H1 (cell line): ENCODE results near the gene CUX1. TPM values are rescaled to one million over a fixed set of nuclear protein-coding genes. Genes with fewer than 3 reads are reported as not detected.
A peak's percentile ranks its signal among the peaks of the same experiment; 100 is the strongest.

Experiments used
- CTCF ChIA-PET: fragments of 300-600 bp; sonication (Branson Sonifier 250); formaldehyde crosslinking; loops from one replicate; lab custom pipeline; 2021; ENCODE audit not compliant: partially characterized antibody; lab: Charles Lee
- POLR2A ChIA-PET: fragments of 300-600 bp; sonication (Branson Sonifier 250); formaldehyde crosslinking; loops from one replicate; lab custom pipeline; 2021; ENCODE audit warnings: inconsistent platforms; ENCODE audit not compliant: partially characterized antibody; lab: Charles Lee
- DNase-seq, 2 experiments: peaks; one replicate each; pipeline versions ENCODE4 v3.0.0 to v3.0.0-alpha.2; 2010 to 2022; ENCODE audit warnings: low spot score in 2 of 2, low read depth in 1 of 2, mixed read lengths in 1 of 2
- FAIRE-seq: peaks from 2 replicates; lab custom pipeline; 2011; peaks lifted over from hg19 to GRCh38; lab: Jason Lieb, UNC
- H2AFZ ChIP-seq: 2 replicates; pipeline ENCODE4 v1.8.1; 2012; ENCODE audit warnings: low read length, inconsistent platforms
- H2AK5ac ChIP-seq: 2 replicates; pipeline ENCODE4 v1.6.1; 2013; ENCODE audit warnings: low read depth, low read length
- H2BK120ac ChIP-seq: replicated peaks from 2 replicates; pipeline ENCODE3; 2013; ENCODE audit warnings: low read depth, low read length, inconsistent platforms
- H2BK12ac ChIP-seq: 2 replicates; pipeline ENCODE4 v1.6.1; 2013; ENCODE audit warnings: low read depth, low read length
- H2BK15ac ChIP-seq: 2 replicates; pipeline ENCODE4 v1.6.1; 2013; ENCODE audit warnings: low read length
- H2BK20ac ChIP-seq: 2 replicates; pipeline ENCODE4 v1.6.1; 2013; ENCODE audit warnings: low read length
- H2BK5ac ChIP-seq: 2 replicates; pipeline ENCODE4 v1.6.1; 2013; ENCODE audit warnings: low read depth, low read length
- H3K14ac ChIP-seq: 2 replicates; pipeline ENCODE4 v1.6.1; 2013; ENCODE audit warnings: inconsistent platforms; ENCODE audit not compliant: insufficient read length
- H3K18ac ChIP-seq: 2 replicates; pipeline ENCODE4 v1.6.1; 2013; ENCODE audit warnings: low read length; ENCODE audit errors: extremely low read depth
- H3K23ac ChIP-seq: 2 replicates; pipeline ENCODE4 v1.6.1; 2013; ENCODE audit warnings: inconsistent platforms; ENCODE audit not compliant: insufficient read length
- H3K23me2 ChIP-seq: 2 replicates; pipeline ENCODE4 v1.6.1; 2013; ENCODE audit warnings: low read depth, low read length
- H3K27ac ChIP-seq: 2 replicates; pipeline ENCODE4 v1.6.1; 2011; ENCODE audit warnings: low read depth, low read length, inconsistent platforms
- H3K27me3 ChIP-seq, 4 experiments: replicated peaks in 1 of 4; 1 replicate in 1 of 4; 2 replicates in 3 of 4; pipeline versions ENCODE4 v1.6.1 to v1.8.1; 2011 to 2013; ENCODE audit warnings: low read length in 3 of 4, mild to moderate bottlenecking in 3 of 4, inconsistent platforms in 2 of 4, mixed read lengths in 2 of 4, moderate library complexity in 1 of 4; ENCODE audit not compliant: control insufficient read depth in 3 of 4, insufficient read depth in 3 of 4; ENCODE audit errors: extremely low read depth in 1 of 4
- H3K36me3 ChIP-seq, 4 experiments: 2 replicates each; pipeline versions ENCODE4 v1.6.1 to v1.8.1; 2011 to 2013; ENCODE audit warnings: mild to moderate bottlenecking in 4 of 4, low read length in 3 of 4, moderate library complexity in 2 of 4, control low read depth in 1 of 4, inconsistent platforms in 1 of 4; ENCODE audit not compliant: insufficient read depth in 4 of 4, control insufficient read depth in 2 of 4
- H3K4ac ChIP-seq: replicated peaks from 2 replicates; pipeline ENCODE3; 2013; ENCODE audit warnings: low read length, low read depth, mixed read lengths, inconsistent platforms; ENCODE audit not compliant: insufficient read length
- H3K4me1 ChIP-seq, 4 experiments: replicated peaks in 1 of 4; 1 replicate in 1 of 4; 2 replicates in 3 of 4; pipeline versions ENCODE4 v1.6.1 to v1.8.1; 2011 to 2013; ENCODE audit warnings: low read length in 3 of 4, inconsistent platforms in 2 of 4, mixed read lengths in 1 of 4; ENCODE audit not compliant: insufficient read depth in 4 of 4, control insufficient read depth in 3 of 4
- H3K4me2 ChIP-seq, 2 experiments: 2 replicates each; pipeline versions ENCODE4 v1.6.1 to v1.8.1; 2011 to 2013; ENCODE audit warnings: low read depth in 2 of 2, low read length in 2 of 2, control low read depth in 1 of 2, inconsistent platforms in 1 of 2, mild to moderate bottlenecking in 1 of 2; ENCODE audit not compliant: insufficient read depth in 1 of 2
- H3K4me3 ChIP-seq, 4 experiments: fragments of 200-600, 300-600 bp in 1 of 4; sonication (generic), shearing (Covaris generic), sonication (Bioruptor Twin) in 1 of 4; 2 replicates each; pipeline versions ENCODE4 v1.5.1 to v1.8.1; 2011 to 2016; ENCODE audit warnings: low read length in 4 of 4, low read depth in 3 of 4, control low read depth in 2 of 4, inconsistent platforms in 2 of 4, mild to moderate bottlenecking in 2 of 4, mixed read lengths in 1 of 4, moderate library complexity in 1 of 4; ENCODE audit not compliant: insufficient read depth in 2 of 4; ENCODE audit errors: extremely low read depth in 1 of 4
- H3K56ac ChIP-seq: replicated peaks from 2 replicates; pipeline ENCODE3; 2013; ENCODE audit warnings: low read depth, mild to moderate bottlenecking, mixed read lengths, low read length, inconsistent platforms; ENCODE audit not compliant: insufficient read length
- H3K79me1 ChIP-seq: 2 replicates; pipeline ENCODE4 v1.6.1; 2013; ENCODE audit warnings: low read depth, low read length, control low read depth
- H3K79me2 ChIP-seq, 2 experiments: 2 replicates each; pipeline versions ENCODE4 v1.6.1 to v1.8.1; 2012 to 2013; ENCODE audit warnings: low read length in 2 of 2, mild to moderate bottlenecking in 2 of 2, inconsistent platforms in 1 of 2; ENCODE audit not compliant: insufficient read depth in 2 of 2, control insufficient read depth in 1 of 2
- H3K9ac ChIP-seq, 4 experiments: replicated peaks in 1 of 4; 1 replicate in 1 of 4; 2 replicates in 3 of 4; pipeline versions ENCODE4 v1.6.1 to v1.8.1; 2011 to 2013; ENCODE audit warnings: low read depth in 3 of 4, low read length in 3 of 4, control low read depth in 2 of 4, mild to moderate bottlenecking in 2 of 4, moderate library complexity in 2 of 4, inconsistent platforms in 1 of 4; ENCODE audit errors: extremely low read depth in 1 of 4
- H3K9me3 ChIP-seq, 2 experiments: 2 replicates each; pipeline versions ENCODE4 v1.6.1 to v1.8.1; 2012 to 2013; ENCODE audit warnings: mild to moderate bottlenecking in 2 of 2, moderate library complexity in 2 of 2, control low read depth in 1 of 2, inconsistent platforms in 1 of 2, low read depth in 1 of 2, low read length in 1 of 2, mixed read lengths in 1 of 2; ENCODE audit not compliant: insufficient read depth in 2 of 2
- H4K20me1 ChIP-seq, 2 experiments: replicated peaks in 1 of 2; 2 replicates each; pipeline versions ENCODE3 to v1.8.1; 2011 to 2013; ENCODE audit warnings: inconsistent platforms in 2 of 2, low read length in 2 of 2, mild to moderate bottlenecking in 1 of 2; ENCODE audit not compliant: insufficient read depth in 2 of 2, control insufficient read depth in 1 of 2
- H4K5ac ChIP-seq: 2 replicates; pipeline ENCODE4 v1.6.1; 2013; ENCODE audit warnings: low read length, low read depth, mixed read lengths, inconsistent platforms; ENCODE audit not compliant: insufficient read length
- H4K8ac ChIP-seq: 2 replicates; pipeline ENCODE4 v1.8.0; 2013; ENCODE audit warnings: mild to moderate bottlenecking, moderate library complexity, low read length, inconsistent platforms; ENCODE audit not compliant: insufficient read depth; ENCODE audit errors: extremely low read depth
- H4K91ac ChIP-seq: replicated peaks from 2 replicates; pipeline ENCODE3; 2013; ENCODE audit warnings: low read length, mixed read lengths, inconsistent platforms; ENCODE audit not compliant: insufficient read length
- CEBPB ChIP-seq: IDR thresholded peaks from 2 replicates; pipeline ENCODE4 v1.6.1; 2012; ENCODE audit warnings: low read depth, low read length
- CTCF ChIP-seq, 3 experiments: IDR thresholded peaks; 1 replicate in 2 of 3; 2 replicates in 1 of 3; pipeline versions ENCODE4 v1.5.1 to v1.6.1; 2011; ENCODE audit warnings: low read length in 3 of 3, mild to moderate bottlenecking in 3 of 3, inconsistent platforms in 2 of 3, low read depth in 1 of 3, moderate library complexity in 1 of 3; ENCODE audit not compliant: insufficient read depth in 1 of 3; ENCODE audit errors: control extremely low read depth in 1 of 3
- WGBS, 2 experiments: shearing (Covaris generic) in 1 of 2; methylation state at CpG; one replicate each; pipeline versions ENCODE4 v1.1.6 to v1.1.7; 2013 to 2015; ENCODE audit warnings: low lambda C conversion rate in 2 of 2, mixed read lengths in 2 of 2, inconsistent platforms in 1 of 2, low coverage in 1 of 2, missing lambda C conversion rate in 1 of 2; ENCODE audit not compliant: insufficient replicate concordance in 2 of 2, insufficient coverage in 1 of 2, insufficient read length in 1 of 2; ENCODE audit errors: extremely low coverage in 1 of 2, missing lambda C conversion rate in 1 of 2; 5-methylcytosine and 5-hydroxymethylcytosine counted together
- polyA plus RNA-seq, 7 experiments: library from polyadenylated mRNA; depleted of rRNA in 3 of 7; stranded (reverse) in 5 of 7; unstranded in 2 of 7; fragments of >200 nt in 5 of 7; fragments of 200-250 nt in 2 of 7; gene quantifications; 1 replicate in 5 of 7; 2 replicates in 1 of 7; 4 replicates in 1 of 7; pipeline versions ENCODE4 v1.2.1 to v1.2.3, GENCODE V29; 2011 to 2013; ENCODE audit warnings: missing spikeins in 2 of 7, mixed read lengths in 2 of 7
- total RNA-seq: library from RNA; stranded (reverse); fragmentation: NEBNext Ultra II Directional; extraction: Animal tissue kit (Norgen Biotek cat#: 25700); gene quantifications from 2 replicates; pipeline ENCODE4 v1.2.1, GENCODE V29; 2021

CUX1 gene
- total and polyA plus RNA-seq, 2 of the 8 experiments (the other 6 are each of a cell fraction or from before 2014, with no cell fraction given): 21.6 to 65.9 TPM

GRCh38 chr7:102153599-102153946, 336.1 kb downstream of the CUX1 start:
- Histone ChIP-seq H2BK15ac (peak overlapping the region; percentile 55; the same call in 1 of the 2 replicates), H4K5ac (peak overlapping the region; percentile 24), H2BK120ac (peak overlapping the region; percentile 10), H4K91ac (peak overlapping the region; percentile 17), H3K18ac (peak overlapping the region; percentile 78; the same call in 1 of the 2 replicates), H3K4me1 (peaks cover 4 to 13% (median 8%) of the 10 kb centered on the region in 4 experiments), H3K36me3 (no peaks in the 10 kb centered on the region; a peak in 1 of 8 replicates), H3K27ac (peak overlapping the region; percentile 93), H3K23ac (no peak overlapping the region), H3K4me2 (peak overlapping the region; percentile 18 to 49; a peak in 3 of 4 replicates), H2BK5ac (peak overlapping the region; percentile 74), H3K4me3 (no peak overlapping the region), H4K20me1 (no peaks in the 10 kb centered on the region), H3K56ac (no peak overlapping the region), H2AK5ac (peak overlapping the region; percentile 18; the same call in 1 of the 2 replicates), H3K79me1 (no peaks in the 10 kb centered on the region), H4K8ac (peak overlapping the region; percentile 93; the same call in 1 of the 2 replicates), H2BK20ac (0 out of 2 replicates have a peak overlapping the region, but pooled peaks have one; percentile 61), H3K9me3 (no peaks in the 10 kb centered on the region), H3K4ac (peak overlapping the region; percentile 60), H3K9ac (peak overlapping the region in 2 of 4 experiments; percentile 52 to 67; a peak in 5 of 7 replicates), H3K27me3 (no peaks in the 10 kb centered on the region), H3K14ac (no peak overlapping the region), H2AFZ (no peak overlapping the region), H3K79me2 (no peaks in the 10 kb centered on the region), H3K23me2 (no peaks in the 10 kb centered on the region), H2BK12ac (peak overlapping the region; percentile 96)
- DNase-seq (no peak), FAIRE-seq (peak; percentile 81)
- CTCF ChIA-PET: interaction anchor here (0.9 to 2.1 kb wide), 5 partner anchors 10 to 162 kb away, joined by 3 to 9 read pairs (median 3); no protein-coding TSS in a partner anchor
- 68% methylated on average over 7 of the region's 7 CpGs; no CpG with 5 or more reads in 1 of the 2 experiments for WGBS, 2 experiments
- POLR2A ChIA-PET: interaction anchor here (0.5 to 2.4 kb wide), 4 partner anchors 10 to 207 kb away, joined by 3 to 5 read pairs (median 4); no protein-coding TSS in a partner anchor
- TF ChIP-seq CEBPB (no peak), CTCF (IDR thresholded peaks at IDR 0.05; ENCODE audit: control extremely low read depth in 1 of 3, insufficient read depth in 1 of 3, low read depth in 1 of 3, low read length in 3 of 3) (no peak)
